GM19023 (cell line): ENCODE data around the gene LRIT2.
A peak's percentile ranks its signal among the peaks of the same experiment; 100 is the strongest.

ENCODE experiments used
- ATAC-seq: cut with Tn5 transposase; IDR thresholded peaks from one replicate; pipeline ENCODE4 v1.9.1; 2021; ENCODE audit warnings: mild to moderate bottlenecking, moderate library complexity; ENCODE audit not compliant: unreplicated experiment

LRIT2 gene

GRCh38 chr10:84243759-84244158, 18.4 kb upstream of the LRIT2 start:
- ATAC-seq = no peak

GRCh38 chr10:84241185-84241790, 15.9 kb upstream of the LRIT2 start, which contains the start of gene LRIT1:
Gene LRIT1 (minus strand): TSS chr10:84241546. CDS start chr10:84241439, 107 bp downstream.
- ATAC-seq = no peak

- no peak for ATAC-seq
These were observed 13.6 kb upstream of the LRIT2 start for GRCh38 chr10:84238909-84239308.

- ATAC-seq = no peak
These were observed 12.1 kb upstream of the LRIT2 start for GRCh38 chr10:84237199-84238051.

- no peak for ATAC-seq
These were observed 11.5 kb upstream of the LRIT2 start for GRCh38 chr10:84236807-84237198.

- ATAC-seq = no peak
These were observed 9.8 kb upstream of the LRIT2 start for GRCh38 chr10:84235096-84235495.

- ATAC-seq = no peak
These were observed 9.1 kb upstream of the LRIT2 start for GRCh38 chr10:84234479-84234878.

- ATAC-seq = no peak
These were observed 8.6 kb upstream of the LRIT2 start for GRCh38 chr10:84233940-84234339.

- ATAC-seq = no peak
These were observed 7.0 kb upstream of the LRIT2 start for GRCh38 chr10:84232376-84232775.

- no peak for ATAC-seq
These were observed 5.0 kb upstream of the LRIT2 start for GRCh38 chr10:84230359-84230758.

GRCh38 chr10:84227810-84228209, 2.5 kb upstream of the LRIT2 start:
- ATAC-seq = no peak

- no peak for ATAC-seq
These were observed 1.3 kb upstream of the LRIT2 start for GRCh38 chr10:84226616-84227015.

- ATAC-seq = no peak
These were observed 824 bp downstream of the LRIT2 start for GRCh38 chr10:84224411-84225028.

- ATAC-seq = no peak
These were observed 3.4 kb downstream of the LRIT2 start for GRCh38 chr10:84221916-84222315.

GRCh38 chr10:84217746-84218145, 7.6 kb downstream of the LRIT2 start:
- ATAC-seq = no peak

GRCh38 chr10:84216834-84217233, 8.5 kb downstream of the LRIT2 start:
- no peak for ATAC-seq

GRCh38 chr10:84214612-84215235, 10.6 kb downstream of the LRIT2 start:
- ATAC-seq = peak; percentile 79

GRCh38 chr10:84214046-84214572, 11.2 kb downstream of the LRIT2 start:
- ATAC-seq = peak; percentile 6

GRCh38 chr10:84213076-84213475, 12.3 kb downstream of the LRIT2 start:
- no peak for ATAC-seq

- ATAC-seq = no peak
These were observed 13.3 kb downstream of the LRIT2 start for GRCh38 chr10:84212014-84212413.

GRCh38 chr10:84211566-84211965, 13.8 kb downstream of the LRIT2 start:
- no peak for ATAC-seq
